Lower leg skin (tissue), 4 donors: ENCODE data around the gene AGO1. TPM values are rescaled to one million over a fixed set of nuclear protein-coding genes. Genes with fewer than 3 reads are reported as not detected.
"Not testable (repeated sequence)": the region's sequence is repeated elsewhere in the genome, so short reads cannot be mapped to it uniquely, and the experiment has no call there.

Source experiments
- DNase-seq, 2 donors: peaks; one replicate each; pipeline ENCODE4 v3.0.0-alpha.2; 2019; ENCODE audit warnings: low spot score in 2 of 2
- H3K4me3 ChIP-seq: fragments of 200-600 bp; sonication (generic); 2 replicates; pipeline ENCODE4 v1.5.1; 2017; ENCODE audit warnings: mild to moderate bottlenecking, low read depth; ENCODE audit not compliant: poor library complexity, severe bottlenecking
- CTCF ChIP-seq, 3 donors: fragments of 450-650 bp; IDR thresholded peaks; one replicate each; pipeline ENCODE4 v1.5.1; 2016; ENCODE audit warnings: antibody characterized with exemption in 3 of 3, mild to moderate bottlenecking in 3 of 3, moderate library complexity in 2 of 3
- POLR2A ChIP-seq, 2 donors: fragments of 450-650 bp; IDR thresholded peaks; one replicate each; pipeline ENCODE4 v1.6.1; 2016 to 2017; ENCODE audit warnings: antibody characterized with exemption in 2 of 2, mild to moderate bottlenecking in 1 of 2, moderate library complexity in 1 of 2
- WGBS, 2 donors: methylation state at CpG; one replicate each; pipeline ENCODE4 v1.1.5; 2018; 5-methylcytosine and 5-hydroxymethylcytosine counted together
- intact Hi-C: fragments of 100-400 bp; cut with DNase I; formaldehyde crosslinking; loops from one replicate; pipeline ENCODE4 v1.15.0; 2023; ENCODE audit warnings: low total_unique reads
- total RNA-seq, 4 donors: library from RNA; depleted of rRNA; stranded (reverse); fragments of >200 nt; gene quantifications; one replicate each; pipeline ENCODE4 v1.1.0, GENCODE V29; 2016

Gene AGO1
- total RNA-seq, 4 donors from 2014 or later: 18.2 to 29.5 (median 22.5) TPM

DNA sequence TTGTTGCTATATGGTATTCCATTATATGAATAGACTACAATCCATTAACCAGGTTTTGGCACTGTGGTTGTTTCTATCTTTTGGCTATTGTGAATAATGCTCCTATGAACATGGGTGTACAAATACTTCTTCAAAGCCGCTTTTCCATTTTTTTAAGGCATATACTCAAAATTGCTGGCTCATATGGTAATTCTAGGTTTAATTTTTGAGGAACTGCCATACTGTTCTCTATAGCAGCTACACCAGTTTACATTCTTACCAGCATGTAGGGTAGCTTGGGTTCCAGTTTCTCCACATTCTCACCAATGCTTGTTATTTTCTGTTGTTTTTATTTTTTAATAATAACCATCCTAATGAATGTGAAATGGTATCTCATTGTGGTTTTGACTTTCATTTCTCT, 19.9 kb upstream of the AGO1 start:
- intact Hi-C loops: no loop called here

GRCh38 chr1:35863881-35864625, 19.0 kb upstream of the AGO1 start:
- 63% methylated on average over 3 of the region's 3 CpGs for WGBS, 2 donors
- H3K4me3 ChIP-seq: no peak overlapping the region
- DNase-seq: no peak
- intact Hi-C loops: no loop called here
- TF ChIP-seq CTCF (IDR thresholded peaks at IDR 0.05): no peak
- TF ChIP-seq POLR2A (IDR thresholded peaks at IDR 0.05): no peak

More for the DNA sequence above, 19.9 kb upstream of the AGO1 start:
- 94 to 97% methylated on average over 1 of the region's 1 CpG for WGBS, 2 donors
- TF ChIP-seq CTCF (IDR thresholded peaks at IDR 0.05) (no peak), POLR2A (IDR thresholded peaks at IDR 0.05) (no peak)
- no peak for DNase-seq
- no peak overlapping the region for H3K4me3 ChIP-seq

DNA sequence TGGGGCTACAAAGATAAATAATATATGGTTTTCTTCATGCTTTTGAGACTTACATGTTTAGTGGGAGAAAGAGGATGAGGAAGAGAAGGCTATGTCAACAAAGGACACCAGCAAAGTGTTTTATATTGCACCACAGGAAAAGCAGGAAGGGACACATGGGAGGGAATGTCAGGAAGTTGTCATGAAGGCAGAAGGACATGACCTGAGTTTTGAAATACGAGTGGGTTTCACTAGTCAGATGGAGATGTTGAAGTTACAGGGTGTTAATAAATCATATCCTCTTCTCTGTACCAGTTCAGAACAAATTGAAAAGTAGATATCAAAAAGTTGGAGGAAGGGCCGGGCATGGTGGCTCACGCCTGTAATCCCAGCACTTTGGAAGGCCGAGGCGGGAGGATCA, 18.2 kb upstream of the AGO1 start:
- no peak overlapping the region for H3K4me3 ChIP-seq
- TF ChIP-seq CTCF (IDR thresholded peaks at IDR 0.05) (no peak), POLR2A (IDR thresholded peaks at IDR 0.05) (no peak)
- intact Hi-C loops: no loop called here
- no peak for DNase-seq
- WGBS, 2 donors: 82 to 90% methylated on average over 5 of the region's 5 CpGs

DNA sequence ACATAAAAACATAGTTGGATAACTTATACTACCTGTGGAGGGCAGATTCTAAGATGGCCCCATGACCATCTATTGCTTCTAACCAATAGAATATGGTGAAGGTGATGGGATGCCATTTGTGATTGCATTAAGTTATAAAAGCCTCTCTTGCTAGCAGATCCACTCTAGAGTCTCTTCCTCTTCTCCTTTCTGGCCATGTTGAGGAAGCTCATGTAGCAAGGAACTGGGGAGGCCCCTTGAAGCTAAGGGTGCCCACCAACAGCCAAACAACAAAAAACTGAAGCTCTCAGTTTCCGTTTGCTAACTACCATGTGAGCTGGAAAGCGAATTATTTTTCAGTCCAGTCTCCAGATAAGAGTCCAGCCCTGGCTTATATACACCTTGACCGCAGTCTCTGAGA, 16.0 kb upstream of the AGO1 start:
- intact Hi-C loops: no loop called here
- TF ChIP-seq POLR2A (IDR thresholded peaks at IDR 0.05) (no peak), CTCF (IDR thresholded peaks at IDR 0.05) (no peak)
- no peak for DNase-seq
- WGBS, 2 donors: 86 to 87% methylated on average over 3 of the region's 3 CpGs
- no peak overlapping the region for H3K4me3 ChIP-seq

GRCh38 chr1:35869245-35869950, 13.6 kb upstream of the AGO1 start:
- DNase-seq, H3K4me3 ChIP-seq, intact Hi-C loops: not testable (repeated sequence)
- WGBS, 2 donors: 91% methylated on average over 34 of the region's 34 CpGs

- intact Hi-C loops: no loop called here
- H3K4me3 ChIP-seq: no peak overlapping the region
- TF ChIP-seq POLR2A (IDR thresholded peaks at IDR 0.05) (no peak), CTCF (IDR thresholded peaks at IDR 0.05) (no peak)
- no peak for DNase-seq
- WGBS, 2 donors: 87% methylated on average over 2 of the region's 2 CpGs
These were observed 12.2 kb upstream of the AGO1 start for GRCh38 chr1:35870651-35871309.
